ENCODE data around the gene PFKFB4. TPM values are rescaled to one million over a fixed set of nuclear protein-coding genes. Genes with fewer than 3 reads are reported as not detected.
A peak's percentile ranks its signal among the peaks of the same experiment; 100 is the strongest.
"Not testable (repeated sequence)": the region's sequence is repeated elsewhere in the genome, so short reads cannot be mapped to it uniquely, and the experiment has no call there.

Gene PFKFB4
- total RNA-seq, 1 experiment from 2014 or later: 44.7 TPM

DNA sequence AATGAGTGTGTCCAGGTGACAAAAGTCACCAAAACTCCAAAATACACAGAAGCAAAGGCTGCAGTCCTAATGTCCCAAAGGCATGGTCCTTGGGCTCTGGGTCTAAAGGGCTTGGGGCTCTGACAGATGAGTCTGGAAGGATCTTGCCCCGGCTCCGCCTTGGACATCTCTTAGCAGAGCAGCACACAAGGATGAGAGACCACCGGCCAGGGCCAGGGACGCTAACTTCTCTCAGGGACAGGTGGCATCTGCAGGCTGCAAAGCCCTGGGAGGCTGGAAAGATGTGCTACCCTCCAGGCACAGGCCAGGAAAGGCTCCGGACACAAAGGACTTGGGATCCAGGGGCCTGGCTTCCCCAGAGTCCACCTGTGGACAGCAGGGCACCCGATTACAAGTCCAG, 38.5 kb downstream of the PFKFB4 start:
- in situ Hi-C loops (cut with HindIII; ENCODE audit: low pct_unique_long_range_greater_than_20kb, low sequenced_read_pairs): no loop called here
- DNase-seq (ENCODE audit: low read depth, low spot score): no peak

DNA sequence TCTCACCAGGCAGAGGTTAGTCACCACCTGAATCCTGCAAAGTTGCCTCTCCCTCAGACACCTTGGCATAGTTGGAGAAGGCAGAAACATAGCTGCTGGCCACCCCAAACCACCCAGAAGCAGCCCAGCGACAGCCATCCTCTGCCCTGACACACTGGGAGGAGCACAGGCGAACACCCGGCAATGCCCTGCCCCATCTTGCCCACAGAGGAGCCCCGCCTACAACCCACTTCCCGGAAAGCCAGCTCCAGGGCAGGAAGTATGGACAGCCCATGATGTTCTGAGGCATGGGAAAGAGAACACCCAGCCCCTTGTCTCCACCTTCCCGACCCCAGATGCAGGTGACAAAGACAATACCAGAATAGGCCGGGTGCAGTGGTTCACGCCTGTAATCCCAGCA, 40.0 kb downstream of the PFKFB4 start:
- DNase-seq (ENCODE audit: low read depth, low spot score): no peak
- in situ Hi-C loops (cut with HindIII; ENCODE audit: low pct_unique_long_range_greater_than_20kb, low sequenced_read_pairs): no loop called here

DNA sequence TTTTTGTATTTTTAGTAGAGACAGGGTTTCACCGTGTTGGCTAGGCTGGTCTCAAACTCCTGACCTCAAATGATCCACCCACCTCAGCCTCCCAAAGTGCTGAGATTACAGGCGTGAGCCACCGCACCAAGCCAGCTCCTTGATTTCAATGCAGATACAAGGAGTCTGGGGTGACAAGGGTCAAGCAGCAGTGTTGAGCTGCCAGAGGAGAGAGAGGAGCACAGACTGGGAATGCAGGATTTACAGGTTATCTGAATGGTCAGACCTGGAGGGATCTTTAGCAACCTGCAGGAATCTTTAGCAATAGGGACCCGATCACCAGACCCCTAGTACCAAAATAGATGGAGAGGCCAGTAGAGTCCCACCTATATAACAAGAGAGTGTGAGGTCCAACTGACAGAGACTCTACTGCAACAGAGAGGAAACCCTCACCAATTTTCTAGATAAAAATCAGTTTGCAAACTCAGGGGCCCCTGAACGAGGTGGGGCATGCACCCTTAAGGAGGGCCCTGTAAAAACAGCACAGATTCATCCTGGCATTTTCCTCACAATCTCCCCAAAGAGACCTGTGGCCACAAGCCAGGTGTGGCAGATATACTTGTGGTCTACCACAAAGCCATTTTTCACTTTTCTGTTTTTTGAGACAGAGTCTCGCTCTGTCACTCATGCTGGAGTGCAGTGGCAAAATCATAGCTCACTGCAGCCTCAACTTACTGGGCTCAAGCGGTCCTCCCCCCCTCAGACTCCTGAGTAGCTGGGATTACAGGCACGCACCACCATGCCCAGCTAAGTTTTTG, 42.0 kb downstream of the PFKFB4 start:
- DNase-seq (ENCODE audit: low read depth, low spot score): no peak
- in situ Hi-C loops (cut with HindIII; ENCODE audit: low pct_unique_long_range_greater_than_20kb, low sequenced_read_pairs): no loop called here

DNA sequence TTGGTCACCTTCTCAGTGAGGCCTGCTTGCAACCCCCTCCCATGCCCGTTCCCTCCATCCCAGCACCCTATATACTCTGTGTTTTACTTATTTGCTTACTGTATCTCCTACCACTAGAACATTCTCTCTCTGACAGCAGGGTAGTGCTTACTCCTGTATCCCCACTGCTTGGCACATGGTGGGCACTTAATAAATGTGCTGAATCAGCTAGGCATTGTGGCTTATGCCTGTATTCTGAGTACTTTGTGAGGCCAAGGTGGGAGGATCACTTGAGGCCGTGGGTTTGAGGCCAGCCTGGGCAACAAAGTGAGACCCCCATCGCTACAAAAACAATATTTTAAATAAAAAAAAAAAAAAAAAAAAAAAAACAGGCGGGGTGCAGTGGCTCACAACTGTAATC, 45.1 kb downstream of the PFKFB4 start:
- in situ Hi-C loops (cut with HindIII; ENCODE audit: low pct_unique_long_range_greater_than_20kb, low sequenced_read_pairs): no loop called here

DNA sequence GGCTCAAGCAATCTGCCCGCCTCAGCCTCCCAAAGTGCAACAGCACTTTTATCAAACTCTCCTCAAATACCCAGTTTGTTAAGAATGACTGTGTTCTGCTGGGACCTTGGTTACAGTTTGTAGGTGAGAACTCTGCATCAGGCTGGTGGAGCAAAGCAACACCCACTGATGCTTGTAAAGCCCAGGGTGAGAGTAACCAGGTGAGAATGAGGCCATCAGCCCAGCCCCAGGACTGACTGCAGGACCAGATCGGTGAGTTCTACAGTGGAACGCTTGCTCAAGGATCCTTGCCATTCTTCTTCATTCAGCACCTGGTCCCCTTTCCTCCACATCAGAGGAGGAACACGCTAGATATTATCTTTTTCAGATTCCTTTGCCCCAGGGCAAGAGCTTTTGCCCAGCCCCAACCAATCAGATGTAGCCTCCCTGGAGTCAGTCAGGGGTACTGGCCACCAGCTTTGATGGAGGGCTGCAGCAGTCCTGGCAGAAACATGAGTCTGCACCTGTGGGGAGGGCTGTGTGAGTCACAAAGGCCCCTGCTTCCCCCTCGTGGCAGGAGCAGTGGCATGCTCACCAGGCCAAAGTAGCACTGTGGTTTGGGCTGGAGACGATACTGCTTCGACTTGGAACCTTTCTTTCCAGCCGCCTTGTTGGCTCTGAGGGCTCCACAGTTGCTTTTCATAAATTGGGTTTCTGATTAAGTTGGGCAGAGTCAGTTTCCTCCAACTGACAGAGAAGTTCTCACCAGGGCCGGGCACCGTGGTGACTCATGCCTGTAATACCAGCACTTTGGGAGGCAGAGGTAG, 49.1 kb downstream of the PFKFB4 start:
- in situ Hi-C loops (cut with HindIII; ENCODE audit: low pct_unique_long_range_greater_than_20kb, low sequenced_read_pairs): no loop called here
- peak; percentile 69 for DNase-seq (ENCODE audit: low read depth, low spot score)

More for the DNA sequence above, 45.1 kb downstream of the PFKFB4 start:
- no peak for DNase-seq (ENCODE audit: low read depth, low spot score)

DNA sequence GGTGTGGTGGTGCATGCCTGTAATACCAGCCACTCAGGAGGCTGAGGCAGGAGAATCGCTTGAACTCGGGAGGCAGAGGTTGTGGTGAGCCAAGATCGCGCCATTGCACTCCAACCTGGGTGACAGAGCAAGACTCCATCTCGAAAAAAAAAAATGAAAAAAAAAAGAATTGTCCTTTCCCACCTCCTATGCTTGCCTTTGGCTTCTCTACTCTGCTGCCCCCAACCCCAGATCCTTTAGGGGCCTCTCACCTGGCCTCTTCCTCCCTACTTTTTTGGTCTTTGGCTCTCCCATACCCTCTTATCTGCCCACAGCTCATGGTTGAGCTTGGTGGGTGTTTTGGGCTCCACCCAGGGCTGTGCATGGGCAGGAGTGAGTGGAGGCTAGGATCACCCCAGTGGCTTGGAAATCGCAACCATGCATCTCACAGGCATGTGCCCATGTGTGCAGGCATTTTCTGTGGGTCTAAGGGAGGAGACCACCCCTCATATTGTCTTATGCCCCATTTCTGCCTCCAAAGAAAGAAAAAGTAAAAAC, 50.6 kb downstream of the PFKFB4 start:
- in situ Hi-C loops (cut with HindIII; ENCODE audit: low pct_unique_long_range_greater_than_20kb, low sequenced_read_pairs): no loop called here

DNA sequence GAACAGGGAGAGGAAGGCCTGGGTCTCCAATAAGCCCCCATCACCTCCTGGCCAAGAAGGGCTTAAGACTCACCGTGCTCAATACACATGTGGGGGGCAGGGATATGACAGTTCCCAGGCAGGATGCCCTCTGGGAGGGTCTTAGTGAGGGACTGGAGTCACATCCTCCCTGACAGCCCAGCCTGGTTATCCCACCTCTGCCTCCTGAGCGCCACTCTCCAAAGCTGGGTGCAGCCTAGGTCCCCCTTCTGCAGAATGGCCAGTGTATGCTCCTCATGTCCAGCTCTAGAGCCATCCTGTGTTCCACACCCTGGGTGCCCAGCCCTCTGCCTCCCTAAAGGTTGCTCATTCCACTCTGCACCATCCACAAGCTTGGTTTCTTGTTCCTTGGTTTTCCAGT, 51.5 kb downstream of the PFKFB4 start:
- in situ Hi-C loops (cut with HindIII; ENCODE audit: low pct_unique_long_range_greater_than_20kb, low sequenced_read_pairs): no loop called here
- no peak for DNase-seq (ENCODE audit: low read depth, low spot score)

More for the DNA sequence above, 50.6 kb downstream of the PFKFB4 start:
- no peak for DNase-seq (ENCODE audit: low read depth, low spot score)

DNA sequence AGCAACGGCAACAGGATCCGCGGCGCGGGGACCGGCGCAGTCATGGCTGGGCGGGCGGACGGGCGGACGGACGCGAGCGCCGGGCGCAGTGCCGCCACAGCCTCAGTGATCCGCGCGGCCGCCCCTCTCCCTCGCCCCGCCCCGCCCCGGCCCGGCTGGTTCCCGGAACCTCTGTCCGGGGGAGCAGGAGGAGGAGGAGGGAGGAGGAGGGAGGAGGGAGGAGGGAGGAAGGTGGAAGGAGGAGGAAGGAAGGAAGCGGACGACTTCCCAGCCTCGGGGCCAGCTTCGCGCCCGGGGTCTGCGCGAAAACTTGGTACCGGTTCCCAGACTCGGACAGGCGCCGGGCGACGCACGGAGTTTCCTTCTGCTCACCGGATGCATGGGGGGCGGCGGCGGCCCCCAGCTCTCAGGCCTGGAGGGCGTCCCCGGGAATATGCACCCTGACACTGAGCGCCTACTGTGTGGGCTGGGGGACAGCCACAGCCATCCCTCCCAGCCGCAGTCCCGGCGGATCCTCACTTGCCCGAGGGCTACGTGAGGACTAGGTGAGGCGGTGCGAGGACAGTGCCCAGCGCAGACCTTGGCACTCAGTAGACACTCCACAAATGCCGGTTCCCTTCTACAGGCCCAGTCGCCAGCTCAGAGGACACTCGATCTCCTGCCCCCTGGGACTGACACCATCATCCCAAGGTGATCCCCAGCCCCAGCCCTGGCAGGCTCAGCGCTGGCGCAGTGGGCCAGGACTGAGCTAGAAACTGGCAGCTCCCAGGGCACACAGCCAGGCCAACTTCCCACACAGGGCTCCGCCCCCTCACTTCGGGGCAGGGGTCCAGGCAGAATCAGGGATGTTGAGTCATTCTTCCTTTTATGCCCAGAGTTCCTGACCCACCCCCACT, 52.3 kb downstream of the PFKFB4 start, which contains the start of gene SHISA5:
TSS of gene SHISA5 (minus strand) at position 124 of the 896 bp plus-strand sequence. CDS start at position 44, 80 bp downstream.
- in situ Hi-C loops (cut with HindIII; ENCODE audit: low pct_unique_long_range_greater_than_20kb, low sequenced_read_pairs): no loop called here
- DNase-seq (ENCODE audit: low read depth, low spot score): peak; percentile 36

DNA sequence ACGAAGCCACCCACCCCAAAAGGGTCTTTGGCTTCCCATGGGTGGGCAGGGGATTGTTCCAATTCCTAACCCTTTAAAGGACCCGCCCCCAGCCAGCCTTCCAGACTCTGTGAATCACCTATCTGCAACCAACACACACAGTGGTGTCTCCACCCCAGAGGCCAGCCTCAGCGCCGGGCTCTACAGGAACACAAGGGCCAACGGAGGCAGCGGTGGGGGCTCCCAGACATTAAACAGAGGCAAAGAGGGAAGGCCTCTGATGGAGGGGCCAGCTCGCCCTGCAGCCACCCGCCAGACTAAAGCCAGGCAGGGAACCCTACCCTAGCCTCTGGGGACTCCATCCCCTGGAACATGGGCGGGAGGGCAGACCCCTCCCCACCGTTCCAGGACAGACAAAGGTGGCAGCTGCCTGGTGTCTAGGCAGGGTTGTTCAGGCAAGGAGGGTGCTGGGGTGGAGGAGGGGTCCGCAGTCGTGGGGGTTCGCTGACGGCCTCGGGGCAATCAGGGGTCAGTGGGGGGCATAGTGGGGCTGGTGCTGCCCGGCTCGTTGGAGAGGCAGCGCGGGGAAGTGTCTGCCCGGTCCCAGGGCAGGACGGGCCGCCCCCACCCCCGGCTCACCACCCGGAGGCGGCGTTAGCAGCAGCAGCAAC, 53.1 kb downstream of the PFKFB4 start:
- no peak for DNase-seq (ENCODE audit: low read depth, low spot score)
- in situ Hi-C loops (cut with HindIII; ENCODE audit: low pct_unique_long_range_greater_than_20kb, low sequenced_read_pairs): no loop called here

DNA sequence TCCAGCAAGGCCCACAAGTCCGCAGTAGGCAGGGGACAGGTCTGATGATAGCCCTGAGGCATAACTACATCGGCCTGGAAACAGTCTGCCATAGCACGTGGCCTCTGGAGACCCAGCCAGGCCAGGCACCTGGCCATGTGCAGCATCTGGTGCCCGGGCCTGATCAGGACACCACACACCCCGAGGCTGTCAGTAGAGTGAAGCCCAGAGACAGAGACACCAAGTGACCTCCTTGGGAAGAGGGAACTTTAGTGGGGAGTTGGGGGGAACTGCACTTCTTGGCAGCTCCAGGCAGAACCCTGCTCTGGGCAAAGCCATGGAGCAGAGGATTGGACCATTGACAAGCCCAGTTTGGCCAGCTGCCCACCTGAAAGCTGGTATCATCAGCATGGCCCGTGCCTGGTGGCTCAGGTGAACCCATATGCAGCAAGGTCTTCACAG, 53.9 kb downstream of the PFKFB4 start:
- in situ Hi-C loops (cut with HindIII; ENCODE audit: low pct_unique_long_range_greater_than_20kb, low sequenced_read_pairs): no loop called here
- DNase-seq (ENCODE audit: low read depth, low spot score): no peak

DNA sequence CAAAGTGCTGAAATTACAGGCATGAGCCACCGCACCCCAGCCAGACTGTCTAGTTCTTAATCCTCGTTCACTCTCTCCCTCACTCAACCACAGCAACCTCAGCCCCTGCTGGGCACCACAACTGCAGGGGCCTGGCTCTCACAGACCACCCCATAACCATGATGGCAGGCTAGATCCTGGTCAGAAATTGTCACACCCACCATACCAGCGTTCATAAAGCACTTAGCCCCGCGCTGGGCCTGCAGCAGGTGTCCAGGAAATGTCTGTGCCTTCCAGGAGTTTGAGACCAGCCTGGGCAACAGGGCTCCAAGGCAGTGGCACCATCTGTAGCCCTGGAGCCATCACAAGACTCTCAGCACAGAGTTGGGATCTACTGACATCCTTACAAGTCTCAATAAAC, 54.5 kb downstream of the PFKFB4 start:
- in situ Hi-C loops (cut with HindIII; ENCODE audit: low pct_unique_long_range_greater_than_20kb, low sequenced_read_pairs): no loop called here
- DNase-seq (ENCODE audit: low read depth, low spot score): no peak

DNA sequence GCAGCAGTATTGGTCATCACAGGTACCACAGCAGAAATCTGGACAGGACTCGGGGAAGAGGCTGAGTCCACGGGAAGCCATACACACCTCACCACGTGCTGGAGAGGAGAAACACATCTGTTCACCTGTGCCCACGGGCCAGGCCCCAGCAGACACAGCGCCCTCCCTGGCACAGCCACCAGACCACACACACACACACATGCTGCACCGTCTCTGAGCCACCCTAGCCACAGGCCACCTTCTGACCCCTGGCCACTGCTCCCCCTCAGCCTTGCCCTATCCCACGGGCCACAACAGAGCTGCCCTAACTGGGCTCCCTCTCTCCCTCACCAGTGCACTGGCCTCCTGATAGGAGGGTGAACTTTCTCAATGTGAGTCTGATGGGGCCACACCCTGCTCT, 55.4 kb downstream of the PFKFB4 start:
- no peak for DNase-seq (ENCODE audit: low read depth, low spot score)
- in situ Hi-C loops (cut with HindIII; ENCODE audit: low pct_unique_long_range_greater_than_20kb, low sequenced_read_pairs): no loop called here

DNA sequence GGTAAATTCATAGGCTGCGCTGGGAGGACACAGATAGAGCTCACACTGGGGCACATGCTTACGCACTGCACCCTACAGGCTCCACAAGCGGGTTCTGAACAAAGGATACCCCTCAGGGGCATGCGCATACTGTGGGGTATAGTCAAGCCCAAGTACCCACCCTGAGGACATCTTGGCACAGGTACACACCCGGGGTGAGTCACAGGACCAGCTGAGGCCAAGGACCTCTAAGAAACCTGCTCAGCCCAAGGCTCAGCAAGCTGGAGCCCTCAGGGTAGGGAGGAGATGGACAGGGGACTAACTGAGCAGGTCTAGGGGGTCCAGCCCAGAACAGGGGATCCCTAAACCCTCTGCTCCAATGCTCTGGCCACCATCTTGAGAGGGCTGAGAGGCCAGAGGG, 55.9 kb downstream of the PFKFB4 start:
- in situ Hi-C loops (cut with HindIII; ENCODE audit: low pct_unique_long_range_greater_than_20kb, low sequenced_read_pairs): no loop called here
- DNase-seq (ENCODE audit: low read depth, low spot score): no peak

DNA sequence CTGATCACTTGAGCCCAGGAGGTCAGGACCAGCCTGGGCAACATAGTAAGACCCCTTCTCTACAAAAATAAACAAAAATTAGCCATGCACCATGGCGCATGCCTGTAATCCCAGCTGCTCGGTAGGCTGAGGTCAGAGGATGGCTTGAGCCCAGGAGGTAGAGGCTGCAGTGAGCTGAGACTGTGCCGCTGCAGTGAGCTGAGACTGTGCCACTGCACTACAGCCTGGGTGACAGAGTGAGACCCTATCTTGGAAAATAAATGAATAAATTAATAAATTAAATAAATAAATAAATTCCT, 63.5 kb downstream of the PFKFB4 start:
- in situ Hi-C loops (cut with HindIII; ENCODE audit: low pct_unique_long_range_greater_than_20kb, low sequenced_read_pairs): no loop called here
- DNase-seq (ENCODE audit: low read depth, low spot score): no peak

DNA sequence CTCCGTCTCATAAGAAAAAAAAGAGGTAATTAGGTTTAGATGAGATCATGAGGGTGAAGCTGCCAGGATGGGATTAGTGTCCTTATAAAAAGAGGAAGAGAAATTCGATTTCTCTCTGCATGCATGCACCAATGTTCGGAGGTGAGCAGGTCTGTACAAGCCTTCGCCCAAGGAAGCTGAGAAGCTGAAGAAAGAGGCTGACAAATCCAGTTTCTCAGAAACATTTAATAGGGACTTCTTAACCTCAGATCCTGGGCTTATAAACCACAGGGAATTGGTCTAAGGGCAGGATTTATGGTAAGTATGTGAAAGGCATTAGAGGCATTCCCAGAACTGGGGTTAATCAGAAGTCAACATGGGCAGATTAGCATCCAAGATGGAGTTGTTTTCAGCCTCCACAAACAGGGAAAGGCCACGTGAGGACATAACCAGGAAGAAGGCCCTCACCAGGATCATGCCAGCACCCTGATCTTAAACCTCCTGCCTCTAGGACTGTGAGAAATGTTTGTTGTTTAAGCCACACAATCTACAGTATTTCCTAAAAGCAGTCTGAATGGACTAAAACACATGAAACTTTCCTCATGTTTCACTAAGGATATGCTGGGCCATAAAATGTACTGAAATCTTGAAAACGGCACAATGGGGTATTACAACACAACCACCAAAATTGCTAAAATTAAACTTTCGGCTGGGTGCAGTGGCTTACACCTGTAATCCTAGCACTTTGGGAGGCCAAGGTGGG, 64.0 kb downstream of the PFKFB4 start:
- no peak for DNase-seq (ENCODE audit: low read depth, low spot score)
- in situ Hi-C loops (cut with HindIII; ENCODE audit: low pct_unique_long_range_greater_than_20kb, low sequenced_read_pairs): no loop called here

DNA sequence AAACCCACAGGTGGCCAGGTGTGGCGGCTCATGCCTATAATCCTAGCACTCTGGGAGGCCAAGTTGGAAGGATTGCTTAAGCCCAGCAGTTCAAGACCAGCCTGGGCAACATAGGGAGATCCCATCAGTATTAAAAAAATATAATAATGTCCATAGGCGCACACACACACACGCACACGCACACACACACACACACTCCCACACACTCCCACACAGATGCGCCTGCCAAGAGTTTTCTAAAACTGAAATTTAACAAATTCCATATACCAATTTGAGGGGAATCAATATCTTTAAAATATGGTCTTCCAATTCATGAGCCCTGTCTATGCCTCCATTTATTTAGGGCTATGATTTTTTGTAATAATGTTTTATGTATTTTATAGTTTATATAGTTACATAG, 69.7 kb downstream of the PFKFB4 start:
- DNase-seq (ENCODE audit: low read depth, low spot score): no peak
- in situ Hi-C loops (cut with HindIII; ENCODE audit: low pct_unique_long_range_greater_than_20kb, low sequenced_read_pairs): no loop called here

DNA sequence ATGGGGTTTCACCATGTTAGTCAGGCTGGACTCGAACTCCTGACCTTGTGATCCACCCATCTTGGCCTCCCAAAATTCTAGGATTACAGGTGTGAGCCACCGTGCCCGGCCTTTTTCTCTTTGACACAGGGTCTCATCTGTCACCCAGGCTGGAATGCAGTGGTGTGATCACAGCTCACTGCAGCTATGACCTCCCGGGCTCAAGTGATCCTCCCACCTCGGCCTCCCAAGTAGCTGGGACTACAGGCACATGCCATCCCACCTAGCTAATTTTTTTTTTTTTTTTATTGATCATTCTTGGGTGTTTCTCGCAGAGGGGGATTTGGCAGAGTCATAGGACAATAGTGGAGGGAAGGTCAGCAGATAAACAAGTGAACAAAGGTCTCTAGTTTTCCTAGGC, 73.8 kb downstream of the PFKFB4 start:
- DNase-seq (ENCODE audit: low read depth, low spot score); in situ Hi-C loops (cut with HindIII; ENCODE audit: low pct_unique_long_range_greater_than_20kb, low sequenced_read_pairs): not testable (repeated sequence)
